ENCODE data around the gene PDE3A.

GRCh38 chr12:20368114-20368650 is at the start of gene PDE3A:
- TF ChIP-seq CTCF (IDR thresholded peaks at IDR 0.05) (no peak), POLR2A (IDR thresholded peaks at IDR 0.05) (no peak)

Measured in breast epithelium (tissue), 3 donors.